ENCODE data around the gene IRF1.

DNA sequence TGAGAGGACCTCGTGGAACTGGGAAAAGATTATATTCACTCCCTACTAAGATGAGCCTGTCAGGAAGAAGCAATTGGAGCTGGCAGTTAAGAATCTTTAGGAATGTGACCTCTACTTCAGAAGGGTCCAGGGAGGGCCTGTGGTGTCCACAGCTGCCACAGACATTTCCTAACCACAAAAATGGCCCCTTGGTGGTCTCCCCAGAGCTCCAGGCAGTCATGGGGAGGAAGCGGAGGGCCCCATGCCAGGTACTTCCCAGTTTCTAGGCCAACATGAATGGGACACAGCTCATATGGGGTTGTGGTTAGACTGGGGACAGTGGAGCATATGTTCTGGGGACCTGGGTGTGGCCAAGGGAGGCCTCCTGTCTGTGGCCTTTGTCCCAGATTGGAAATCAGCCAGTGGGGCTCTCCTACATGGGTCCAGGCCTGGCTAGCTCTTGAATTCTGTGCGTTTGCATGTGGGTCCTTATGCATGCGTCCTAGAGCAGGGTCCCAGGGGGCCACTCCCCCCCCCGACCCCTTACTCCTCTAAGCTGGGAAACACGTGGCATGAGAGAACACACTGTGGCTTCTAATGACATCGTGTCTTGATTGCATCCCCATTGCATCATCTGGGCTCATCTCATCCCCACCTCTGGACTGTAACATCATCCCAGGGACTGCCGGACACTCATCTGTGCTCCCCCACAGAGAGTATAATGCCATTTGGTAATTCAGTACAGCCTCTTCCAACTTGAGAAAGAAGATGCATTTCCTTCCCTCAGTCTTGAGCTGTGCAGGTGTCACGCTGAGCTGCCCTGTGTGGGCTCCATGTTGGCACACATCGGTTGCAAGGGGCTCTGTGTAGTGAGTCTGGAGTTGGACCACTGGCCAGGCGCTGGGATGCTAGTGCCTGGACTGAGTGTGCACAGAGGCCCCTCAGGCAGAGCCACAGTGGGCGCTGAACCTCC, 31.3 kb downstream of the IRF1 start:
- TF ChIP-seq, protein P1, sequence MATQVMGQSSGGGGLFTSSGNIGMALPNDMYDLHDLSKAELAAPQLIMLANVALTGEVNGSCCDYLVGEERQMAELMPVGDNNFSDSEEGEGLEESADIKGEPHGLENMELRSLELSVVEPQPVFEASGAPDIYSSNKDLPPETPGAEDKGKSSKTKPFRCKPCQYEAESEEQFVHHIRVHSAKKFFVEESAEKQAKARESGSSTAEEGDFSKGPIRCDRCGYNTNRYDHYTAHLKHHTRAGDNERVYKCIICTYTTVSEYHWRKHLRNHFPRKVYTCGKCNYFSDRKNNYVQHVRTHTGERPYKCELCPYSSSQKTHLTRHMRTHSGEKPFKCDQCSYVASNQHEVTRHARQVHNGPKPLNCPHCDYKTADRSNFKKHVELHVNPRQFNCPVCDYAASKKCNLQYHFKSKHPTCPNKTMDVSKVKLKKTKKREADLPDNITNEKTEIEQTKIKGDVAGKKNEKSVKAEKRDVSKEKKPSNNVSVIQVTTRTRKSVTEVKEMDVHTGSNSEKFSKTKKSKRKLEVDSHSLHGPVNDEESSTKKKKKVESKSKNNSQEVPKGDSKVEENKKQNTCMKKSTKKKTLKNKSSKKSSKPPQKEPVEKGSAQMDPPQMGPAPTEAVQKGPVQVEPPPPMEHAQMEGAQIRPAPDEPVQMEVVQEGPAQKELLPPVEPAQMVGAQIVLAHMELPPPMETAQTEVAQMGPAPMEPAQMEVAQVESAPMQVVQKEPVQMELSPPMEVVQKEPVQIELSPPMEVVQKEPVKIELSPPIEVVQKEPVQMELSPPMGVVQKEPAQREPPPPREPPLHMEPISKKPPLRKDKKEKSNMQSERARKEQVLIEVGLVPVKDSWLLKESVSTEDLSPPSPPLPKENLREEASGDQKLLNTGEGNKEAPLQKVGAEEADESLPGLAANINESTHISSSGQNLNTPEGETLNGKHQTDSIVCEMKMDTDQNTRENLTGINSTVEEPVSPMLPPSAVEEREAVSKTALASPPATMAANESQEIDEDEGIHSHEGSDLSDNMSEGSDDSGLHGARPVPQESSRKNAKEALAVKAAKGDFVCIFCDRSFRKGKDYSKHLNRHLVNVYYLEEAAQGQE (IDR thresholded peaks at IDR 0.05; ENCODE audit: insufficient read depth in 1 of 2, low read depth in 2 of 2, low read length in 1 of 2): no peak
- TF ChIP-seq POLR2AphosphoS5 (IDR thresholded peaks at IDR 0.05; ENCODE audit: low read depth, low read length): no peak
